H1 (cell line): ENCODE measurements around the gene IRF2BP1. TPM values are rescaled to one million over a fixed set of nuclear protein-coding genes. Genes with fewer than 3 reads are reported as not detected.

Experiments used
- ATF3 ChIP-seq: IDR thresholded peaks from 2 replicates; pipeline ENCODE4 v1.6.1; 2011; ENCODE audit warnings: low read depth, mild to moderate bottlenecking, low read length; ENCODE audit not compliant: insufficient read depth
- CHD1 ChIP-seq: IDR thresholded peaks from 2 replicates; pipeline ENCODE4 v1.6.1; 2012; ENCODE audit warnings: low read depth, low read length, improper control_type of control experiment
- CHD7 ChIP-seq: fragments of 300-600 bp; sonication (generic); IDR thresholded peaks from 2 replicates; pipeline ENCODE4 v1.7.1; 2012; ENCODE audit warnings: low read length, moderate library complexity, mild to moderate bottlenecking, inconsistent platforms; ENCODE audit not compliant: insufficient replicate concordance
- POLR2AphosphoS5 ChIP-seq: IDR thresholded peaks from 2 replicates; pipeline ENCODE4 v1.6.1; 2011; ENCODE audit warnings: low read depth, low read length
- SP1 ChIP-seq: IDR thresholded peaks from 2 replicates; pipeline ENCODE4 v1.6.1; 2011; ENCODE audit warnings: low read depth, low read length
- SP2 ChIP-seq: IDR thresholded peaks from 2 replicates; pipeline ENCODE4 v1.6.1; 2012; ENCODE audit warnings: mild to moderate bottlenecking, low read length, inconsistent platforms
- TAF7 ChIP-seq: optimal IDR thresholded peaks from 2 replicates; pipeline ENCODE3; 2011; ENCODE audit warnings: low read depth, mild to moderate bottlenecking, inconsistent platforms, low read length, moderate library complexity, borderline replicate concordance
- polyA plus RNA-seq, 7 experiments: library from polyadenylated mRNA; depleted of rRNA in 3 of 7; stranded (reverse) in 5 of 7; unstranded in 2 of 7; fragments of >200 nt in 5 of 7; fragments of 200-250 nt in 2 of 7; gene quantifications; 1 replicate in 5 of 7; 2 replicates in 1 of 7; 4 replicates in 1 of 7; pipeline versions ENCODE4 v1.2.1 to v1.2.3, GENCODE V29; 2011 to 2013; ENCODE audit warnings: missing spikeins in 2 of 7, mixed read lengths in 2 of 7
- total RNA-seq: library from RNA; stranded (reverse); fragmentation: NEBNext Ultra II Directional; extraction: Animal tissue kit (Norgen Biotek cat#: 25700); gene quantifications from 2 replicates; pipeline ENCODE4 v1.2.1, GENCODE V29; 2021

Gene IRF2BP1
- total and polyA plus RNA-seq, 2 of the 8 experiments (the other 6 are each of a cell fraction or from before 2014, with no cell fraction given) = 12.1 to 24.4 TPM

GRCh38 chr19:45854167-45854778, 31.7 kb downstream of the IRF2BP1 start (continued):
- TF ChIP-seq CHD7 (no peak), TAF7 (no peak), SP2 (no peak), CHD1 (no peak), ATF3 (no peak), SP1 (no peak), POLR2AphosphoS5 (0 out of 2 replicates have a peak, but pooled peaks have one; percentile 15)
